ENCODE results near the gene POU2F2.

Gene POU2F2

DNA sequence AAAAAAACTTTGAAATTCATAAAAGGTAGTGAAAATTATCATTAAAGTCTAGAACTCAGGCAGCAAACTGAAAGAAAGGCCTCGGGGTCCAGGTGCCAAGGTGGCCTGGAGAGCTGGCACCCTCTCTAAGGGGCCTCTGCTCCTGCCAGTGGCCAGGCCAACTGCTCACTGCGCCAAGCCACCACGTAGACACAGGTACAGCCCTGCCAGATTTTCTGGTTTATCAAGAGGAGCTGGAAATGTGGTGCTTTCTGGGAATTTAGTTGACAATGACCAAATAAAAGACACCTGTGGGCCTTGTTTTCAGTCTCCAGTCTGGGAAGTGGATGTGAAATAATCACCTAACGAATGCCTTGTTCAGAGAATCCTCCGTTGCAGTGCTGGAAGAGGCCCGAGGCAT, 33.5 kb downstream of the POU2F2 start:
- DNase-seq, result no peak

DNA sequence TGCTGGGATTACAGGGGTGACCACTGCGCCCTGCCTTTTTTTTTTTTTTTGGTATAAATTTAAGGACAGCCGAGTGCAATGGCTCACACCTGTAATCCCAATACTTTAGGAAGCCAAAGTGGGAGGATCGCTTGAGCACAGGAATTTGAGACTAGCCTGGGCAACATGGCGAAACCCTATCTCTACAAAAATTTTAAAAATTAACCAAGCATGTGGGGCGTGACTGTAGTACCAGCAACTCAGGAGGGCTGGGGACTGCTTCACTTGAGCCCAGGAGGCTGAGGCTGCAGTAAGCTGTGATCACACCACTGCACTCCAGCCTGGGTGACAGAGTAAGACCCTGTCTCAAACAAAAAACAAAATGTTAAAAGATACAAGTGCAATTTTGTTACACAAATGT, 34.8 kb downstream of the POU2F2 start:
- DNase-seq, result no peak

DNA sequence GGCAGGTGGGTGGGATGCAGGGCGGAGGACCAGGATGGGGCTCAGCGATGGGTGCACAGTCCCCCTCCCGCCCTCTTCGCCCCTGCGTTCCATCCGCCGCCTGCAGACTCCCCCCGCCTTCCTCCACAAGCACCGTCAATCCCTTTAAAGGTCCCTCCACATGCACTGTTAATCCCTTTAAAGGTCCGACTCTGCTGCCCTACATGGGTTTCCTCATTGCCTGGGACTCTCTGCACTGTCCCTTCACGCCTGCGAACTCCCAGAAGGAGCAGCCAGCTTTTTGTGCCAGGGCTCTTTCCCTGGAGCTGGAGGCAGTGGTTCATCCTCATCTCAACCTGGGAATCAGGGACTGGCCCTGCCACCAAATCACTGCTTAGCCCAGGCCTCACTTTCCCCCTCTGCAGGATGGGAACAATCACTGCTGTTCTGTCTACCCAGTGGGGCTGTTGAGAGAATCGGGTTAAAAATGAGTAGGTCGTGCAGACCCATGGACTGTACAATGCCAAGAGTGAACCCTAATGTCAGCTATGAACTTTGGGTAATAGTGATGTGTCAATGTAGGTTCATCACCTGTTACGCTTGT, 35.9 kb downstream of the POU2F2 start:
- no peak for DNase-seq

DNA sequence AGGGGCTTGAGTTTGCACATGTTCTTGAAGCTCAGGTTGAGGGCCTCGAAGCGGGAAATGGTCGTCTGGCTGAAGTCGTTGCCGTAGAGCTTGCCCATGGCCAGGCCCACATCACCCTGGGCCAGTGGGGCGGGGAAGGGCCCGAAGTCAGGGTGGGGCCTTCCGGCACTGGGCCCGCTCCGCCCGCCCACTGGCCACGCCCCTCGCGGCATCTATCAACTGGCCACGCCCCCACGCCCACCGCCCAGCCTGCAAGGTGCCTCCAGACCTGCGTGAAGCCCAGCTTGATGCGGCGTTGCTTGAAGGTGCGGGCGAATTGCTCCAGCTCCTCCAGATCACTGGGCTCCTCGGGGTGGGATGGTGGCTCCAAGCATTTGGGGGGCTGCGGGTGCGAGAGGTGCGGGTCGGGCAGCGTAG, 36.4 kb downstream of the POU2F2 start:
- no peak for DNase-seq

- DNase-seq, result no peak
Measured at GRCh38 chr19:42095142-42095813, 37.0 kb downstream of the POU2F2 start.

DNA sequence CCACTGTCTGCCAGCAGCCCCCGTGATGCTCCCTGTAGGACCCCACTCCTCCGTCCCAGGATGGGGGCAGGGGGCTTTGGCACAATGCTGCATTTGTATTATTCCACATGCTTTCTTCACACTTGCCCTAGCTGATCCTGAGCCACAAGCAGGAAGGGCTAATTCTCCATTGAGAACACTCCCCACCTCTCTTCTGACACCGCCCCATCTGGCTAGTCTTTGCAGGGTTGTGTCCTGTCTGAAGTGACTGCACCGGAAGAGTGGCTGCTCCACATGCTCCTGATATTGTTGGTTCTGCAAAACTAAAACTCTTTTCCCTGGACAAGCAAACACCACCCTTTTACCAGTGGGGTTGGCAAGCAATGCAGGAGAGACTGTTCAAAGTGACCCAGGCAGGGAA, 38.3 kb downstream of the POU2F2 start:
- DNase-seq, result no peak

GRCh38 chr19:42093505-42093904, 38.7 kb downstream of the POU2F2 start:
- no peak for DNase-seq

DNA sequence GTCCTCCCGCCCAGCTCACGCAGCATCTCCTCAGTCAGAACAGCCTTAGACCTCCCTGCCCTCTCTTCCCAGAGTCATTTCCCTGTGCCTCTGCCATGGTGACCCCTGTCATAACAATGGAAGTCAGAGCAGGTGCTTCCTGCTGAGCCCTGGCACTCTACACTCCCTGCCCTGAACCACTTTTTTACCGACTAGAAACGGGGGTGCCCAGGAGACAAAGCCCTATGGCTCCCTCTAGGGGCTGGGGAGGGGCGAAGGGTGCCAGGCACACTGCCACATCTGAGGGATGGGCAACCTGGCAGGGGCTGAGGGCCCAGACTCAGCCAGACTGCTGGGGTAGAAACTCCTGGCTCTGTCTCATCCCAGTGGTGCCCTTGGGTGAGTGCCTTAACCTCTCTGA, 39.9 kb downstream of the POU2F2 start:
- DNase-seq, result no peak

DNA sequence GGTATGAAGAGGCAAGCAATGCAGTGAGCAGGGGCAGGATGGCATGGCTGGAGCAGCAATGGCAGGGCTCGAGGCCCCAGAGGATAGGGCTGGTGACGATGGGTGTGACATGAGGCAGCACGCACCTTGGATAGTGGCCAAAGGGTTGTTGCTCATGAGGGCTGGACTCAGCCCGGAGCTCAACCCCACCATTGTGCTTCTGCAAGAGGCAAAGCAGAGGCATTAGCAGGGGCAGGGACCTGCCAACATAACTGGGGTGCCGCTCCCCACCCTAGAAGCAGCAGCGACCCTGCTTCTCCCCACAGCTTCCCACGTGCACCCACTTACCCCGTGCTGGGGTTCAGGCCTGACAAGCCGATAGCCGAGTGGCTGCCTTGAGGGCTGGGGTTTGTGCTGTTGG, 40.5 kb downstream of the POU2F2 start:
- no peak for DNase-seq

- DNase-seq, result no peak
Measured at GRCh38 chr19:42091300-42091699, 40.9 kb downstream of the POU2F2 start.

DNA sequence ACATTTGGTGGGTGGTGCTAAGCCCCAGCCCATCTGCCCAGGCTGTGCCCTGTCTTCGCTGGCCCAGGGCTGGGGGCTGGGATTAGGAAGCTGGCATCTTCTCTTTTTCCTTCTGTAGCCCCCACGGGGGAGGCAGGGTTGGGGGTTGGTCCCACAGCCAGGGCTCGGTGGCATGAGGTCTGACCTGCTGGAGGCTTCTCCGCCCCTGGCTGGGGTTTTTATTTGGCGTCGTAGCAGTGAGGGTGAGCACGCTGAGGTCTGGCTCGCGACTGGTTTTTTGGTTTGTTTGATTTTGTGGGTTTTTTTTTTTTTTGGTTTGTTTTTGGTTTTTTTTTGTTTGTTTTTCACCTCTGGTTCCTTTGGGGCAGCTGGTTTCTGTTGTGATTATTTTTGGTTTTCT, 41.6 kb downstream of the POU2F2 start:
- no peak for DNase-seq

- no peak for DNase-seq
Measured at GRCh38 chr19:42089772-42090171, 42.5 kb downstream of the POU2F2 start.

DNA sequence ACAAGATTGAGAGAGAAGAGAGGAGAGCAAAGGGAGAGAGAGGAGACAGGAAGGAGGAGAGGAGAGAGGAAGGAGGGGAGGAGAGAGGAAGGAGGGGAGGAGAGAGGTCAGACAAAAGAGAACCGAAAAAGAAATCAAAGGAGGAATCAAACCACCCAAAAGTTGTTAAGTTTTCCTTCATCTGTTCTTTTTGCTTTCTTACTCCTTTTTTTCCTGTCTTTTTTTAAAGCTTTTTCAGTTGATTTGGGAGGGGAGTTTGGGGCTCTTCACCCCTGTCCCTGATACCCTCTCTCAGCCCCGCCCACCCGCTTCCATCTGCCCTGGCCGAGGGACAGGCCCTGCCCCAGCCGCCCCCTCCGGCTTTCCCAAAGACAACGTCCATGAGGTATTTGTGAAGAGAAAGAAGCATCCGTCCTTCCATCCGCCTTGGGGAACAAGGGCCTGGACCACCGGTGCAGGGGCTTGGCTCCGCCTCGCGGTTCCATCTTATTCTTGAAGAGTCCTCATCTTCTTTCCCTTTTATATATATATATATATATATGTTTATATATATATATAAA, 43.0 kb downstream of the POU2F2 start:
- DNase-seq, result no peak

- no peak for DNase-seq
Measured at GRCh38 chr19:42088471-42089190, 43.6 kb downstream of the POU2F2 start.

- DNase-seq, result no peak
Measured at GRCh38 chr19:42086770-42087550, 45.3 kb downstream of the POU2F2 start.

DNA sequence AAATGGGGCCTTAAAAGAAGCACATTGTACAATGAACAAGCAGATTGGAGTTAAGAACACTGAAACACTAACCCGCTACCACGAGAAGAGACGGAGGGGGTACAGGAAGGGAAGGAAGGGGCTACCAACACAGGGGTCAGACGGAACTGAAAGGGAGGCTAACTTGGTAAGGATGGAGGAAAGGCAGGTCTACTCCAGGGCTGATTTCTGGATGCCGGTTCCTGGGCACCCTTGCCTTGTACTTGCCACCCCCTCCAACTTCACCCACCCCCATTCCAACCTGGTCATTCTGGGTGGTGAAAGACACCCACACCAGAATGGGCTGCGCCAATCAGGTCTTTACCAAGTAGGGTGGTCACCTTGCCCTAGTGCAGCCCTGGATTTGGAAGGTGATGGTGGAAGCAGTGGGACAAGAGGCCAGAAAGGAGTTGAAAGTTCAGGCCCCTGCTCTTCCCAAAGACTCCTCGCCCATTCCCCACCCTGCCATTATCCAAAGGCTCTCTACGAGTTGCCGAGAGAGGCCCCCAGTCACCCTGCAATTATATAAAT, 46.0 kb downstream of the POU2F2 start:
- no peak for DNase-seq

DNA sequence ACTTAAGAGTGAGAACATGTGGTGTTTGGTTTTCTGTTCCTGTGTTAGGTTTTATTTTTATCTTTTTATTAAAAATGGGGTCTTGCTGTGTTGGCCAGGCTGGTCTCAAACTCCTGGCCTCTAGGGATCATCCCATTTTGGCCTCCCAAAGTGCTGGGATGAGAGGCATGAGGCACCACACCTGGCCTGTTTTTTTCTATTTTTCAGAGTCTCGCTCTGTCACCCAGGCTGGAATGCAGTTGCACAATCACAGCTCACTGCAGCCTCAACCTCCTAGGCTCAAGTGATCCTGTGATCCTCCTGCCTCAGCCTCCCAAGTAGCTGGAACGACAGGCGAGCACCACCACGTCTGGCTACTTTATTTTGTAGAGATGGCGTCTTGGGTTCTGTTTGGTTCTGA, 48.7 kb downstream of the POU2F2 start:
- DNase-seq, result no peak

DNA sequence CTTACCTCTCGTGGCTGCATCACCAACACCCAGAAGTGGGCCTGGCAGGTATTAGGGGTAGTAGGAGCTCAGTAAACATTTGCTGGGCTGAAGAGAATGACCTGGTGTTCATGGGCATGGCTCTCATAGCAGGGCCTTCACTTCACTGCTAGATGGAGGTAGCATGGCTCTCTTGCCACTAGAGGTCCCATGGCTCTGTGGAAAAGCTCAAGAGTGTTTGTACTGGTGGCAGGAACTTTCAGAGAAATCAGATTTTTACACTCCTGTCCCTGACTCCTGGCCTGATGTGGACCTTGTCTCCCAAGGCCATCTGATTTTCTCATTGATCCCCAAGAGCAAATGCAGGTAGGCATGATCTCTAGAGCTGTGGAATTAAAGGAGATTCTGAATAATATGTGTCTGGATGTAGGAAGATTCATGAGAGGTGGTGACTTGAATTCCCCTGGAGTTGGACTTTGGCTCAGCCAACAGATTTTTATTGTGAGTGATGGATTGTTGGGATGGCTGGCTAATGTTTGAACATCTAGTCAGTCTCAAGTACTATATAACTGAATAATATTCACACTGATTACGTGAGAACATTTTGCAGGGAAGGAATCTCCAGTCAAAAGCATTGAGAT, 50.6 kb downstream of the POU2F2 start:
- no peak for DNase-seq

- DNase-seq, result no peak
Measured at GRCh38 chr19:42080764-42081375, 51.4 kb downstream of the POU2F2 start.

DNA sequence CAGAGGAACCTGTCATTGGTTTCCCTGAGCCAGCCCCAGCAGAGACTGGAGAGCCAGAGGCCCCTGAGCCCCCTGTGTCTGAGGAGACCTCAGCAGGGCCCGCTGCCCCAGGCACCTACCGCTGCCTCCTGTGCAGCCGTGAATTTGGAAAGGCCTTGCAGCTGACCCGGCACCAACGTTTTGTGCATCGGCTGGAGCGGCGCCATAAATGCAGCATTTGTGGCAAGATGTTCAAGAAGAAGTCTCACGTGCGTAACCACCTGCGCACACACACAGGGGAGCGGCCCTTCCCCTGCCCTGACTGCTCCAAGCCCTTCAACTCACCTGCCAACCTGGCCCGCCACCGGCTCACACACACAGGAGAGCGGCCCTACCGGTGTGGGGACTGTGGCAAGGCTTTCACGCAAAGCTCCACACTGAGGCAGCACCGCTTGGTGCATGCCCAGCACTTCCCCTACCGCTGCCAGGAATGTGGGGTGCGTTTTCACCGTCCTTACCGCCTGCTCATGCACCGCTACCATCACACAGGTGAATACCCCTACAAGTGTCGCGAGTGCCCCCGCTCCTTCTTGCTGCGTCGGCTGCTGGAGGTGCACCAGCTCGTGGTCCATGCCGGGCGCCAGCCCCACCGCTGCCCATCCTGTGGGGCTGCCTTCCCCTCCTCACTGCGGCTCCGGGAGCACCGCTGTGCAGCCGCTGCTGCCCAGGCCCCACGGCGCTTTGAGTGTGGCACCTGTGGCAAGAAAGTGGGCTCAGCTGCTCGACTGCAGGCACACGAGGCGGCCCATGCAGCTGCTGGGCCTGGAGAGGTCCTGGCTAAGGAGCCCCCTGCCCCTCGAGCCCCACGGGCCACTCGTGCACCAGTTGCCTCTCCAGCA, 52.1 kb downstream of the POU2F2 start:
- DNase-seq, result no peak

DNA sequence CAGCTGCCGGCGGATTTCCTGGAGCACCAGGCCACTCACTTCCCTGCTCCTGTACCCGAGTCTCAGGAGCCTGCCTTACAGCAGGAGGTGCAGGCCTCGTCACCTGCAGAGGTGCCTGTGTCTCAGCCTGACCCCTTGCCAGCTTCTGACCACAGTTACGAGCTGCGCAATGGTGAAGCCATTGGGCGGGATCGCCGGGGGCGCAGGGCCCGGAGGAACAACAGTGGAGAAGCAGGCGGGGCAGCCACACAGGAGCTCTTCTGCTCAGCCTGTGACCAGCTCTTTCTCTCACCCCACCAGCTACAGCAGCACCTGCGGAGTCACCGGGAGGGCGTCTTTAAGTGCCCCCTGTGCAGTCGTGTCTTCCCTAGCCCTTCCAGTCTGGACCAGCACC, 53.0 kb downstream of the POU2F2 start:
- no peak for DNase-seq

Data from T1000 (cell line).